GM23338 (cell line): ENCODE data around the gene TMEM178B. TPM values are rescaled to one million over a fixed set of nuclear protein-coding genes. Genes with fewer than 3 reads are reported as not detected.

ENCODE experiments used
- ATAC-seq: fragments of 200-7000 bp; cut with Tn5 transposase; 3 replicates; pipeline ENCODE4 v1.9.1; 2020
- DNase-seq: peaks from one replicate; pipeline ENCODE4 v3.0.0-alpha.2; 2015; ENCODE audit warnings: low spot score
- H2AFZ ChIP-seq: fragments of 200-600 bp; sonication (generic); 2 replicates; pipeline ENCODE4 v1.8.0; 2016; ENCODE audit warnings: antibody characterized with exemption, mild to moderate bottlenecking, moderate library complexity
- H3F3A ChIP-seq: fragments of 200-600 bp; sonication (generic); replicated peaks from 2 replicates; pipeline ENCODE4 v1.8.0; 2017; ENCODE audit warnings: antibody characterized with exemption, mixed run types, low read depth
- H3K27ac ChIP-seq: fragments of 200-600 bp; sonication (generic); 2 replicates; pipeline ENCODE4 v1.6.1; 2016; ENCODE audit warnings: low read depth
- H3K27me3 ChIP-seq: fragments of 200-600 bp; sonication (generic); 2 replicates; pipeline ENCODE4 v1.8.0; 2016; ENCODE audit warnings: mild to moderate bottlenecking, mixed run types, moderate library complexity; ENCODE audit not compliant: insufficient read depth
- H3K36me3 ChIP-seq: fragments of 200-600 bp; sonication (generic); 2 replicates; pipeline ENCODE4 v1.8.0; 2016; ENCODE audit warnings: mild to moderate bottlenecking; ENCODE audit not compliant: insufficient read depth
- H3K4me1 ChIP-seq: fragments of 200-600 bp; sonication (generic); 2 replicates; pipeline ENCODE4 v1.8.0; 2016; ENCODE audit warnings: mild to moderate bottlenecking, moderate library complexity; ENCODE audit not compliant: insufficient read depth
- H3K4me2 ChIP-seq: fragments of 200-600 bp; sonication (generic); 2 replicates; pipeline ENCODE4 v1.7.1; 2017; ENCODE audit warnings: mixed run types
- H3K4me3 ChIP-seq: fragments of 200-600 bp; sonication (generic); 2 replicates; pipeline ENCODE4 v1.6.1; 2016; ENCODE audit warnings: mixed run types
- H3K79me2 ChIP-seq: fragments of 200-600 bp; sonication (generic); replicated peaks from 2 replicates; pipeline ENCODE4 v1.8.0; 2017; ENCODE audit warnings: mild to moderate bottlenecking; ENCODE audit not compliant: insufficient read depth
- H3K9me2 ChIP-seq: fragments of 200-600 bp; sonication (generic); 2 replicates; pipeline ENCODE4 v1.8.0; 2017; ENCODE audit not compliant: insufficient read depth
- H4K20me1 ChIP-seq: fragments of 200-600 bp; sonication (generic); replicated peaks from 2 replicates; pipeline ENCODE4 v1.8.0; 2017; ENCODE audit warnings: mild to moderate bottlenecking; ENCODE audit not compliant: insufficient read depth
- H3K27ac Mint-ChIP-seq: 2 replicates; pipeline ENCODE4 v1.8.0; 2020; ENCODE audit warnings: inconsistent platforms, mild to moderate bottlenecking, moderate library complexity, mixed read lengths
- H3K27me3 Mint-ChIP-seq: 3 replicates; pipeline ENCODE4 v1.8.0; 2022; ENCODE audit warnings: low read depth, mild to moderate bottlenecking, moderate library complexity, mixed read lengths, inconsistent platforms; ENCODE audit not compliant: insufficient read depth, poor library complexity
- H3K36me3 Mint-ChIP-seq: 3 replicates; pipeline ENCODE4 v1.8.0; 2021; ENCODE audit warnings: low read depth, mild to moderate bottlenecking, inconsistent platforms, moderate library complexity, mixed read lengths
- H3K4me1 Mint-ChIP-seq: 3 replicates; pipeline ENCODE4 v1.8.0; 2020; ENCODE audit warnings: mild to moderate bottlenecking, inconsistent platforms, mixed read lengths
- H3K4me3 Mint-ChIP-seq: 3 replicates; pipeline ENCODE4 v1.8.0; 2021; ENCODE audit warnings: moderate library complexity, mild to moderate bottlenecking, inconsistent platforms, mixed read lengths
- H3K9me3 Mint-ChIP-seq: 3 replicates; pipeline ENCODE4 v1.8.0; 2020; ENCODE audit warnings: moderate library complexity, mild to moderate bottlenecking, inconsistent platforms, mixed read lengths
- CREB1 ChIP-seq: fragments of 250-450 bp; sonication (Bioruptor Pico); IDR thresholded peaks from 2 replicates; pipeline ENCODE4 v1.5.0; 2020; ENCODE audit warnings: low read depth, mild to moderate bottlenecking, moderate library complexity
- ETS1 ChIP-seq: IDR thresholded peaks from 2 replicates; pipeline ENCODE4 v1.6.1; 2016; ENCODE audit warnings: antibody characterized with exemption
- EZH2 ChIP-seq: fragments of 200-600 bp; sonication (generic); IDR thresholded peaks from one replicate; pipeline ENCODE4 v1.8.0; 2017; ENCODE audit warnings: antibody characterized with exemption, mild to moderate bottlenecking, low read depth; ENCODE audit not compliant: unreplicated experiment
- EZH2phosphoT487 ChIP-seq: fragments of 200-600 bp; sonication (generic); IDR thresholded peaks from one replicate; pipeline ENCODE4 v1.8.1; 2018; ENCODE audit warnings: antibody characterized with exemption; ENCODE audit not compliant: unreplicated experiment
- JUNB ChIP-seq: IDR thresholded peaks from one replicate; pipeline ENCODE4 v1.6.1; 2016; ENCODE audit warnings: antibody characterized with exemption; ENCODE audit not compliant: unreplicated experiment
- NANOG ChIP-seq: IDR thresholded peaks from 2 replicates; pipeline ENCODE4 v1.6.1; 2016; ENCODE audit warnings: antibody characterized with exemption, borderline replicate concordance
- POLR2AphosphoS5 ChIP-seq: IDR thresholded peaks from 2 replicates; pipeline ENCODE4 v1.6.1; 2016; ENCODE audit warnings: antibody characterized with exemption, low read depth
- STAT1 ChIP-seq: IDR thresholded peaks from one replicate; pipeline ENCODE4 v1.6.1; 2016; ENCODE audit warnings: antibody characterized with exemption; ENCODE audit not compliant: unreplicated experiment
- ZNF114 ChIP-seq: fragments of 250-450 bp; sonication (Bioruptor Pico); IDR thresholded peaks from 2 replicates; pipeline ENCODE4 v1.5.0; 2020; ENCODE audit warnings: mild to moderate bottlenecking, moderate library complexity
- ZNF331 ChIP-seq: fragments of 250-450 bp; sonication (Bioruptor Pico); IDR thresholded peaks from 2 replicates; pipeline ENCODE4 v1.5.0; 2020; ENCODE audit warnings: low read depth, mild to moderate bottlenecking, moderate library complexity
- polyA plus RNA-seq: library from polyadenylated mRNA; unstranded; fragments of >200 nt; fragmentation: Nextera tagmentation; extraction: Ambion mirVana; gene quantifications from 2 replicates; pipeline ENCODE4 v1.2.1, GENCODE V29; 2016
- total RNA-seq: library from RNA; depleted of rRNA; stranded (reverse); fragments of >200 nt; shearing (Covaris generic); gene quantifications from 2 replicates; pipeline ENCODE4 v1.2.3, GENCODE V29; 2014
- TF ChIP-seq, protein P1 (sequence below), 2 experiments: fragments of 200-600 bp in 1 of 2; sonication (generic) in 1 of 2; conservative IDR thresholded peaks; 2 replicates each; pipeline versions ENCODE4 v1.5.1 to v1.6.1; 2016 to 2017; ENCODE audit warnings: antibody characterized with exemption in 2 of 2, low read depth in 2 of 2, mild to moderate bottlenecking in 2 of 2, moderate library complexity in 1 of 2
- TF ChIP-seq, protein P2 (sequence below): IDR thresholded peaks from one replicate; pipeline ENCODE4 v1.6.1; 2018; ENCODE audit warnings: antibody characterized with exemption; ENCODE audit not compliant: unreplicated experiment
- TF ChIP-seq, protein P3 (sequence below): fragments of 250-450 bp; sonication (Bioruptor Pico); IDR thresholded peaks from 2 replicates; pipeline ENCODE4 v1.5.0; 2020; ENCODE audit warnings: mild to moderate bottlenecking, moderate library complexity

Gene TMEM178B
- total and polyA plus RNA-seq, 2 experiments from 2014 or later: 4.9 to 15.6 TPM

DNA sequence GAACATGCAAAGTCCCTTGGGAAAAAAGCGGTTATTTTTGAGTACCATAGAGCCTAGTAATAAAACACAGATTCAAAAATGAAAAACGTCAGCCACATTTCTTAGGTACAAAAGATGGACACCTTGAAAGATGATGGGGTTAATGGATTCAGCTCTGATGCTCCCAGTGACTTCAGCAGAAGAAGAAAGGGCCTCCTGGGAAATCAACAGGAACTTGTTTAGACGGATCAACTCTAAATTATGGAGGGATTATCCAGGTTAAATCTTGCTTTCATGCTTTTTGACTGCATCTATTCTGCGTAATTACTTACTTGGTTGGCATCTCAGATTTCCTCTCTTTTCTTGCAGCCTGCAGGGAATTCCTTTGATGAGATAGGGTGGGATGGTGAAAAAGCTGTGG lies 82.5 kb downstream of the TMEM178B start:
- ATAC-seq (no peak), DNase-seq (no peak)
- TF ChIP-seq, protein P1, sequence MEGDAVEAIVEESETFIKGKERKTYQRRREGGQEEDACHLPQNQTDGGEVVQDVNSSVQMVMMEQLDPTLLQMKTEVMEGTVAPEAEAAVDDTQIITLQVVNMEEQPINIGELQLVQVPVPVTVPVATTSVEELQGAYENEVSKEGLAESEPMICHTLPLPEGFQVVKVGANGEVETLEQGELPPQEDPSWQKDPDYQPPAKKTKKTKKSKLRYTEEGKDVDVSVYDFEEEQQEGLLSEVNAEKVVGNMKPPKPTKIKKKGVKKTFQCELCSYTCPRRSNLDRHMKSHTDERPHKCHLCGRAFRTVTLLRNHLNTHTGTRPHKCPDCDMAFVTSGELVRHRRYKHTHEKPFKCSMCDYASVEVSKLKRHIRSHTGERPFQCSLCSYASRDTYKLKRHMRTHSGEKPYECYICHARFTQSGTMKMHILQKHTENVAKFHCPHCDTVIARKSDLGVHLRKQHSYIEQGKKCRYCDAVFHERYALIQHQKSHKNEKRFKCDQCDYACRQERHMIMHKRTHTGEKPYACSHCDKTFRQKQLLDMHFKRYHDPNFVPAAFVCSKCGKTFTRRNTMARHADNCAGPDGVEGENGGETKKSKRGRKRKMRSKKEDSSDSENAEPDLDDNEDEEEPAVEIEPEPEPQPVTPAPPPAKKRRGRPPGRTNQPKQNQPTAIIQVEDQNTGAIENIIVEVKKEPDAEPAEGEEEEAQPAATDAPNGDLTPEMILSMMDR (conservative IDR thresholded peaks at IDR 0.05; ENCODE audit: low read depth in 2 of 2): no peak
- TF ChIP-seq ZNF331 (no peak), NANOG (no peak), STAT1 (no peak), JUNB (no peak), EZH2 (no peak), ETS1 (no peak), EZH2phosphoT487 (no peak), CREB1 (no peak), ZNF114 (CRISPR knock-in tag) (no peak), POLR2AphosphoS5 (no peak)
- TF ChIP-seq, protein P2, sequence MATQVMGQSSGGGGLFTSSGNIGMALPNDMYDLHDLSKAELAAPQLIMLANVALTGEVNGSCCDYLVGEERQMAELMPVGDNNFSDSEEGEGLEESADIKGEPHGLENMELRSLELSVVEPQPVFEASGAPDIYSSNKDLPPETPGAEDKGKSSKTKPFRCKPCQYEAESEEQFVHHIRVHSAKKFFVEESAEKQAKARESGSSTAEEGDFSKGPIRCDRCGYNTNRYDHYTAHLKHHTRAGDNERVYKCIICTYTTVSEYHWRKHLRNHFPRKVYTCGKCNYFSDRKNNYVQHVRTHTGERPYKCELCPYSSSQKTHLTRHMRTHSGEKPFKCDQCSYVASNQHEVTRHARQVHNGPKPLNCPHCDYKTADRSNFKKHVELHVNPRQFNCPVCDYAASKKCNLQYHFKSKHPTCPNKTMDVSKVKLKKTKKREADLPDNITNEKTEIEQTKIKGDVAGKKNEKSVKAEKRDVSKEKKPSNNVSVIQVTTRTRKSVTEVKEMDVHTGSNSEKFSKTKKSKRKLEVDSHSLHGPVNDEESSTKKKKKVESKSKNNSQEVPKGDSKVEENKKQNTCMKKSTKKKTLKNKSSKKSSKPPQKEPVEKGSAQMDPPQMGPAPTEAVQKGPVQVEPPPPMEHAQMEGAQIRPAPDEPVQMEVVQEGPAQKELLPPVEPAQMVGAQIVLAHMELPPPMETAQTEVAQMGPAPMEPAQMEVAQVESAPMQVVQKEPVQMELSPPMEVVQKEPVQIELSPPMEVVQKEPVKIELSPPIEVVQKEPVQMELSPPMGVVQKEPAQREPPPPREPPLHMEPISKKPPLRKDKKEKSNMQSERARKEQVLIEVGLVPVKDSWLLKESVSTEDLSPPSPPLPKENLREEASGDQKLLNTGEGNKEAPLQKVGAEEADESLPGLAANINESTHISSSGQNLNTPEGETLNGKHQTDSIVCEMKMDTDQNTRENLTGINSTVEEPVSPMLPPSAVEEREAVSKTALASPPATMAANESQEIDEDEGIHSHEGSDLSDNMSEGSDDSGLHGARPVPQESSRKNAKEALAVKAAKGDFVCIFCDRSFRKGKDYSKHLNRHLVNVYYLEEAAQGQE: no peak
- TF ChIP-seq, protein P3, sequence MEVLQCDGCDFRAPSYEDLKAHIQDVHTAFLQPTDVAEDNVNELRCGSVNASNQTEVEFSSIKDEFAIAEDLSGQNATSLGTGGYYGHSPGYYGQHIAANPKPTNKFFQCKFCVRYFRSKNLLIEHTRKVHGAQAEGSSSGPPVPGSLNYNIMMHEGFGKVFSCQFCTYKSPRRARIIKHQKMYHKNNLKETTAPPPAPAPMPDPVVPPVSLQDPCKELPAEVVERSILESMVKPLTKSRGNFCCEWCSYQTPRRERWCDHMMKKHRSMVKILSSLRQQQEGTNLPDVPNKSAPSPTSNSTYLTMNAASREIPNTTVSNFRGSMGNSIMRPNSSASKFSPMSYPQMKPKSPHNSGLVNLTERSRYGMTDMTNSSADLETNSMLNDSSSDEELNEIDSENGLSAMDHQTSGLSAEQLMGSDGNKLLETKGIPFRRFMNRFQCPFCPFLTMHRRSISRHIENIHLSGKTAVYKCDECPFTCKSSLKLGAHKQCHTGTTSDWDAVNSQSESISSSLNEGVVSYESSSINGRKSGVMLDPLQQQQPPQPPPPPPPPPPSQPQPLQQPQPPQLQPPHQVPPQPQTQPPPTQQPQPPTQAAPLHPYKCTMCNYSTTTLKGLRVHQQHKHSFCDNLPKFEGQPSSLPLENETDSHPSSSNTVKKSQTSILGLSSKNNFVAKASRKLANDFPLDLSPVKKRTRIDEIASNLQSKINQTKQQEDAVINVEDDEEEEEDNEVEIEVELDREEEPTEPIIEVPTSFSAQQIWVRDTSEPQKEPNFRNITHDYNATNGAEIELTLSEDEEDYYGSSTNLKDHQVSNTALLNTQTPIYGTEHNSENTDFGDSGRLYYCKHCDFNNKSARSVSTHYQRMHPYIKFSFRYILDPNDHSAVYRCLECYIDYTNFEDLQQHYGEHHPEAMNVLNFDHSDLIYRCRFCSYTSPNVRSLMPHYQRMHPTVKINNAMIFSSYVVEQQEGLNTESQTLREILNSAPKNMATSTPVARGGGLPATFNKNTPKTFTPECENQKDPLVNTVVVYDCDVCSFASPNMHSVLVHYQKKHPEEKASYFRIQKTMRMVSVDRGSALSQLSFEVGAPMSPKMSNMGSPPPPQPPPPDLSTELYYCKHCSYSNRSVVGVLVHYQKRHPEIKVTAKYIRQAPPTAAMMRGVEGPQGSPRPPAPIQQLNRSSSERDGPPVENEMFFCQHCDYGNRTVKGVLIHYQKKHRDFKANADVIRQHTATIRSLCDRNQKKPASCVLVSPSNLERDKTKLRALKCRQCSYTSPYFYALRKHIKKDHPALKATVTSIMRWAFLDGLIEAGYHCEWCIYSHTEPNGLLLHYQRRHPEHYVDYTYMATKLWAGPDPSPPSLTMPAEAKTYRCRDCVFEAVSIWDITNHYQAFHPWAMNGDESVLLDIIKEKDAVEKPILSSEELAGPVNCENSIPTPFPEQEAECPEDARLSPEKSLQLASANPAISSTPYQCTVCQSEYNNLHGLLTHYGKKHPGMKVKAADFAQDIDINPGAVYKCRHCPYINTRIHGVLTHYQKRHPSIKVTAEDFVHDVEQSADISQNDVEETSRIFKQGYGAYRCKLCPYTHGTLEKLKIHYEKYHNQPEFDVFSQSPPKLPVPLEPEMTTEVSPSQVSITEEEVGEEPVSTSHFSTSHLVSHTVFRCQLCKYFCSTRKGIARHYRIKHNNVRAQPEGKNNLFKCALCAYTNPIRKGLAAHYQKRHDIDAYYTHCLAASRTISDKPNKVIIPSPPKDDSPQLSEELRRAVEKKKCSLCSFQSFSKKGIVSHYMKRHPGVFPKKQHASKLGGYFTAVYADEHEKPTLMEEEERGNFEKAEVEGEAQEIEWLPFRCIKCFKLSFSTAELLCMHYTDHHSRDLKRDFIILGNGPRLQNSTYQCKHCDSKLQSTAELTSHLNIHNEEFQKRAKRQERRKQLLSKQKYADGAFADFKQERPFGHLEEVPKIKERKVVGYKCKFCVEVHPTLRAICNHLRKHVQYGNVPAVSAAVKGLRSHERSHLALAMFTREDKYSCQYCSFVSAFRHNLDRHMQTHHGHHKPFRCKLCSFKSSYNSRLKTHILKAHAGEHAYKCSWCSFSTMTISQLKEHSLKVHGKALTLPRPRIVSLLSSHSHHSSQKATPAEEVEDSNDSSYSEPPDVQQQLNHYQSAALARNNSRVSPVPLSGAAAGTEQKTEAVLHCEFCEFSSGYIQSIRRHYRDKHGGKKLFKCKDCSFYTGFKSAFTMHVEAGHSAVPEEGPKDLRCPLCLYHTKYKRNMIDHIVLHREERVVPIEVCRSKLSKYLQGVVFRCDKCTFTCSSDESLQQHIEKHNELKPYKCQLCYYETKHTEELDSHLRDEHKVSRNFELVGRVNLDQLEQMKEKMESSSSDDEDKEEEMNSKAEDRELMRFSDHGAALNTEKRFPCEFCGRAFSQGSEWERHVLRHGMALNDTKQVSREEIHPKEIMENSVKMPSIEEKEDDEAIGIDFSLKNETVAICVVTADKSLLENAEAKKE: no peak
- no peaks in the 10 kb centered on the region; the same call in 2 of the 3 replicates for H3K36me3 Mint-ChIP-seq
- Histone ChIP-seq H2AFZ (no peak overlapping the region), H3K27me3 (no peaks in the 10 kb centered on the region), H3K36me3 (no peaks in the 10 kb centered on the region), H3K4me3 (no peak overlapping the region), H3K9me2 (no peaks in the 10 kb centered on the region), H4K20me1 (no peaks in the 10 kb centered on the region; the same call in 1 of the 2 replicates), H3K79me2 (peaks cover 8% of the 10 kb centered on the region; the same call in 1 of the 2 replicates), H3K27ac (no peak overlapping the region), H3K4me1 (0 out of 2 replicates have a peak, but pooled peaks cover 3% of the 10 kb centered on the region), H3K4me2 (no peak overlapping the region), H3F3A (no peaks in the 10 kb centered on the region)
- no peak overlapping the region for H3K27ac Mint-ChIP-seq
- peaks cover 6% of the 10 kb centered on the region for H3K27me3 Mint-ChIP-seq
- H3K4me1 Mint-ChIP-seq: peaks cover 8% of the 10 kb centered on the region; the same call in 1 of the 3 replicates
- H3K9me3 Mint-ChIP-seq: no peaks in the 10 kb centered on the region
- H3K4me3 Mint-ChIP-seq: no peak overlapping the region
